ENCODE measurements around the gene VPS4A. TPM values are rescaled to one million over a fixed set of nuclear protein-coding genes. Genes with fewer than 3 reads are reported as not detected.

VPS4A gene
- total and polyA plus RNA-seq, 7 donors = 38.1 to 76.2 (median 56.5) TPM

Other genes starting within 250 kb of the VPS4A start
- 1 to 10 TPM in 2 of 4 donors, under 1 TPM in 2; 0.40 to 1.8 (median 1.00) TPM for gene HAS3, start 205.7 kb upstream of the VPS4A start, total RNA-seq
- under 1 TPM; 0.51 to 0.86 (median 0.76) TPM for gene HAS3, start 205.7 kb upstream of the VPS4A start, polyA plus RNA-seq
- 10 to 100 TPM; 26.2 to 69.1 (median 49.9) TPM for gene CHTF8, start 178.8 kb upstream of the VPS4A start, total RNA-seq
- 10 to 100 TPM; 28.3 to 63.6 (median 46.7) TPM for gene CHTF8, start 178.8 kb upstream of the VPS4A start, polyA plus RNA-seq
- gene UTP4, start 178.7 kb upstream of the VPS4A start, total RNA-seq = 10 to 100 TPM; 38.8 to 85.3 (median 73.1) TPM
- gene UTP4, start 178.7 kb upstream of the VPS4A start, polyA plus RNA-seq = 100 to 1,000 TPM in 1 of 3 donors, 10 to 100 TPM in 2; 64.9 to 107 (median 75.8) TPM
- gene SNTB2, start 124.2 kb upstream of the VPS4A start, total RNA-seq = 10 to 100 TPM; 12.6 to 19.4 (median 14.7) TPM
- gene SNTB2, start 124.2 kb upstream of the VPS4A start, polyA plus RNA-seq = 1 to 10 TPM; 2.7 to 8.4 (median 6.5) TPM
- 10 to 100 TPM in 2 of 4 donors, 1 to 10 TPM in 2; 8.7 to 16.4 (median 11.0) TPM for gene PDF, start 19.2 kb downstream of the VPS4A start, total RNA-seq
- 10 to 100 TPM in 1 of 3 donors, 1 to 10 TPM in 2; 6.8 to 19.8 (median 7.8) TPM for gene PDF, start 19.2 kb downstream of the VPS4A start, polyA plus RNA-seq
- 10 to 100 TPM; 28.3 to 36.5 (median 35.4) TPM for gene COG8, start 28.2 kb downstream of the VPS4A start, total RNA-seq
- gene COG8, start 28.2 kb downstream of the VPS4A start, polyA plus RNA-seq = 10 to 100 TPM; 16.7 to 25.3 (median 22.6) TPM
- gene NIP7, start 28.4 kb downstream of the VPS4A start, total RNA-seq = 10 to 100 TPM; 12.8 to 24.8 (median 16.6) TPM
- gene NIP7, start 28.4 kb downstream of the VPS4A start, polyA plus RNA-seq = 10 to 100 TPM in 2 of 3 donors, 1 to 10 TPM in 1; 9.2 to 21.1 (median 15.6) TPM
- under 1 TPM in 2 of 4 donors, not detected in 2; 0.26 to 0.34 TPM for gene TMED6, start 40.4 kb downstream of the VPS4A start, total RNA-seq
- under 1 TPM in 2 of 3 donors, not detected in 1; 0.09 to 0.13 TPM for gene TMED6, start 40.4 kb downstream of the VPS4A start, polyA plus RNA-seq
- 10 to 100 TPM; 39.3 to 45.1 (median 40.4) TPM for gene TERF2, start 74.7 kb downstream of the VPS4A start, total RNA-seq
- gene TERF2, start 74.7 kb downstream of the VPS4A start, polyA plus RNA-seq = 10 to 100 TPM; 17.7 to 36.8 (median 26.6) TPM
- gene CYB5B, start 113.3 kb downstream of the VPS4A start, total RNA-seq = 10 to 100 TPM; 50.1 to 68.4 (median 55.0) TPM
- 10 to 100 TPM; 42.1 to 92.8 (median 54.5) TPM for gene CYB5B, start 113.3 kb downstream of the VPS4A start, polyA plus RNA-seq